Duodenal mucosa (tissue), 2 donors: ENCODE results near the gene MAP7D3.

Experiments used
- H3K27ac ChIP-seq: one replicate; pipeline ENCODE4 v1.7.0; 2013; ENCODE audit warnings: low read depth, low read length
- H3K27me3 ChIP-seq, 2 donors: one replicate each; pipeline ENCODE4 v1.7.0; 2013; ENCODE audit warnings: low read length in 2 of 2, control low read depth in 1 of 2; ENCODE audit not compliant: insufficient read depth in 2 of 2, control insufficient read depth in 1 of 2
- H3K36me3 ChIP-seq, 2 donors: one replicate each; pipeline ENCODE4 v1.7.0; 2013; ENCODE audit warnings: low read length in 2 of 2, control low read depth in 1 of 2; ENCODE audit not compliant: insufficient read depth in 2 of 2, control insufficient read depth in 1 of 2
- H3K4me1 ChIP-seq, 2 donors: one replicate each; pipeline ENCODE4 v1.7.0; 2013; ENCODE audit warnings: low read length in 2 of 2, control low read depth in 1 of 2; ENCODE audit not compliant: insufficient read depth in 2 of 2, control insufficient read depth in 1 of 2
- H3K4me3 ChIP-seq, 2 donors: one replicate each; pipeline ENCODE4 v1.7.0; 2013; ENCODE audit warnings: low read length in 2 of 2, low read depth in 1 of 2
- H3K9ac ChIP-seq, 2 donors: one replicate each; pipeline ENCODE4 v1.7.0; 2013; ENCODE audit warnings: low read length in 2 of 2, low read depth in 1 of 2
- H3K9me3 ChIP-seq, 2 donors: one replicate each; pipeline ENCODE4 v1.7.0; 2013; ENCODE audit warnings: low read length in 2 of 2, control low read depth in 1 of 2; ENCODE audit not compliant: control insufficient read depth in 1 of 2

MAP7D3 gene

GRCh38 chrX:136209016-136209738 lies 42.0 kb downstream of the MAP7D3 start:
- no peak overlapping the region for H3K27ac ChIP-seq
- H3K4me1 ChIP-seq, result peaks cover 5 to 6% of the 10 kb centered on the region in 2 donors
- no peak overlapping the region for H3K4me3 ChIP-seq
- H3K9ac ChIP-seq, result no peak overlapping the region
- H3K9me3 ChIP-seq, result no peaks in the 10 kb centered on the region
- no peaks in the 10 kb centered on the region for H3K36me3 ChIP-seq
- H3K27me3 ChIP-seq, result no peaks in the 10 kb centered on the region

GRCh38 chrX:136207546-136207945 lies 43.7 kb downstream of the MAP7D3 start:
- Histone ChIP-seq H3K36me3 (no peaks in the 10 kb centered on the region), H3K4me1 (peaks cover 9 to 15% of the 10 kb centered on the region in 2 donors), H3K4me3 (no peak overlapping the region), H3K27me3 (no peaks in the 10 kb centered on the region), H3K9ac (no peak overlapping the region), H3K27ac (no peak overlapping the region), H3K9me3 (no peaks in the 10 kb centered on the region)

- Histone ChIP-seq H3K27ac (no peak overlapping the region), H3K27me3 (no peaks in the 10 kb centered on the region), H3K4me3 (no peak overlapping the region), H3K4me1 (peaks cover 9 to 15% of the 10 kb centered on the region in 2 donors), H3K9me3 (no peaks in the 10 kb centered on the region), H3K9ac (no peak overlapping the region), H3K36me3 (no peaks in the 10 kb centered on the region)
Measured at GRCh38 chrX:136206916-136207315, 44.3 kb downstream of the MAP7D3 start.

- peaks cover 14 to 15% of the 10 kb centered on the region in 2 donors for H3K4me1 ChIP-seq
- no peaks in the 10 kb centered on the region for H3K27me3 ChIP-seq
- H3K9me3 ChIP-seq, result no peaks in the 10 kb centered on the region
- no peaks in the 10 kb centered on the region for H3K36me3 ChIP-seq
- no peak overlapping the region for H3K27ac ChIP-seq
- H3K4me3 ChIP-seq, result no peak overlapping the region
- no peak overlapping the region for H3K9ac ChIP-seq
Measured at GRCh38 chrX:136205882-136206380, 45.3 kb downstream of the MAP7D3 start.

DNA sequence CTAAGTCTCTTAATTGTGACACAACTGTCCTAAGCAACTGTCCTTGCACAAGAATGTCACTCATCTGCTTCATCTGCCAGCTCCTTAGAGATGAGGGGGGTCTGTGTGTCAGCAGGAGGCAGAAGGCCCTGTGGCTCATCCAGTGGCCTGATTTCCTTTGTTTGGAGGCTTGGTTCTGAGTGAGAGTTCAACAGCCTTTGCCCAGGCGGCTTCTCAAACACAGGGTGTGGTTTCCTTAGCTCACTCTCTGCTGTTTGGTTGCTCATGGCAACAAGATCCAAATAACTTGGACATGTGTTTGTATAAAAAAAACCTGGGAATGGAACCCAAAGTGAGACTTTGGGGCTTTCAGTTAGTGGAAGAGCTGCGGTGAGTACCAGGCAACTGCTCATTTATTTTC lies 46.6 kb downstream of the MAP7D3 start:
- H3K9ac ChIP-seq, result no peak overlapping the region
- peak overlapping the region; percentile 37 for H3K27ac ChIP-seq
- peaks cover 14 to 18% of the 10 kb centered on the region in 2 donors for H3K4me1 ChIP-seq
- no peaks in the 10 kb centered on the region for H3K9me3 ChIP-seq
- H3K27me3 ChIP-seq, result no peaks in the 10 kb centered on the region
- H3K4me3 ChIP-seq, result no peak overlapping the region
- no peaks in the 10 kb centered on the region for H3K36me3 ChIP-seq

DNA sequence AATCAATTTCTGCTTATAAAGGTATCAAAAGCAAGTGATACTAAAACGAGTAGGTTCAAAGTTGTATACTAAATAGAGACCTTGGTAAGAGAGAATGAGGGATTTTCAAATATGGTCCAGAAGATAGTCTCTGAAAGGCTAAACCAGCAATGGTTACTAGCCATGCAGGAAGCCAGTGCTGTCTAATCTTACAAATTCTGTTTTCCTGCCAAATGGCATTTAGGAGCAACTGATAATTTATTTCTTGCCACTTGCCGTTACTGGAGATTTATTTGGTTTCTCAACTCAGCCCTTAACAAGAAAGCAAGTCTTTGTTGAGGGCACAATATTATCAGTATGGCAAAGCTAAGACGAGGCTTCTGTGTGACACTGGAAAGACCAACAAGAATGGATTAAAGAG lies 47.2 kb downstream of the MAP7D3 start:
- H3K27ac ChIP-seq, result no peak overlapping the region
- H3K27me3 ChIP-seq, result no peaks in the 10 kb centered on the region
- H3K4me1 ChIP-seq, result peaks cover 14 to 18% of the 10 kb centered on the region in 2 donors
- H3K9ac ChIP-seq, result no peak overlapping the region
- no peak overlapping the region for H3K4me3 ChIP-seq
- no peaks in the 10 kb centered on the region for H3K36me3 ChIP-seq
- no peaks in the 10 kb centered on the region for H3K9me3 ChIP-seq

DNA sequence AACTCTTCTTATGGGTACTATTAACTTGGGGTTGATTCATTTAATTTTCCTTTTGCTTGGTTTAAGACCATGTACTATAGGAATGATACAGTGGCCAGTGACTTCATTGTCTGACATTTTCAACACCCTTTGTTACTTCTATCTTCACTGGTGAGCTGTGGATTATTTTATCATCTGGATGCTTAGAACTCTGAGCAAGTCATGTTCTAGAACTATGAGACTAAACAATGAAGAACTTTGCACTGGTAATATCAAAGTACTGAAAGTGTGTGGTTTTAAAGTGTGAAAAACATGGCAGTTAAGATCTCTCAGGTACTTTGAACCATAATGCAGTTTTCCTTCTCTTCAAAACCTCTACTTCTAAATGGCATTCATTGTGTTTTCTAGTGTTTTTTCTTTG lies 47.8 kb downstream of the MAP7D3 start:
- no peaks in the 10 kb centered on the region for H3K36me3 ChIP-seq
- no peaks in the 10 kb centered on the region for H3K27me3 ChIP-seq
- H3K9ac ChIP-seq, result no peak overlapping the region
- no peaks in the 10 kb centered on the region for H3K9me3 ChIP-seq
- H3K4me3 ChIP-seq, result no peak overlapping the region
- H3K27ac ChIP-seq, result peak overlapping the region; percentile 32
- peaks cover 14 to 18% of the 10 kb centered on the region in 2 donors for H3K4me1 ChIP-seq

- Histone ChIP-seq H3K27ac (peak overlapping the region; percentile 32), H3K27me3 (no peaks in the 10 kb centered on the region), H3K36me3 (no peaks in the 10 kb centered on the region), H3K9me3 (no peaks in the 10 kb centered on the region), H3K4me3 (no peak overlapping the region), H3K4me1 (peaks cover 14 to 18% of the 10 kb centered on the region in 2 donors), H3K9ac (no peak overlapping the region)
Measured at GRCh38 chrX:136202889-136203288, 48.3 kb downstream of the MAP7D3 start.

GRCh38 chrX:136201601-136202000 lies 49.6 kb downstream of the MAP7D3 start:
- H3K9ac ChIP-seq, result no peak overlapping the region
- H3K4me1 ChIP-seq, result peaks cover 14 to 18% of the 10 kb centered on the region in 2 donors
- no peak overlapping the region for H3K4me3 ChIP-seq
- no peaks in the 10 kb centered on the region for H3K27me3 ChIP-seq
- no peaks in the 10 kb centered on the region for H3K9me3 ChIP-seq
- no peak overlapping the region for H3K27ac ChIP-seq
- no peaks in the 10 kb centered on the region for H3K36me3 ChIP-seq

- Histone ChIP-seq H3K4me3 (no peak overlapping the region), H3K27me3 (no peaks in the 10 kb centered on the region), H3K27ac (no peak overlapping the region), H3K36me3 (no peaks in the 10 kb centered on the region), H3K9me3 (no peaks in the 10 kb centered on the region), H3K9ac (no peak overlapping the region), H3K4me1 (peaks cover 20 to 27% of the 10 kb centered on the region in 2 donors)
Measured at GRCh38 chrX:136200466-136200865, 50.7 kb downstream of the MAP7D3 start.
